Activated CD4-positive, alpha-beta T cell treated with anti-CD3 and anti-CD28 coated beads for 36 hours (primary cell): ENCODE data around the gene FGF12. TPM values are rescaled to one million over a fixed set of nuclear protein-coding genes. Genes with fewer than 3 reads are reported as not detected.

Source experiments
- ATAC-seq: fragments of 200-7000 bp; cut with Tn5 transposase; one replicate; pipeline ENCODE4 v1.10.0; 2021; ENCODE audit warnings: mild to moderate bottlenecking, moderate library complexity
- CTCF ChIA-PET: fragments of 350-600 bp; sonication (Branson Sonifier 250); formaldehyde crosslinking; loops from one replicate; lab custom pipeline; 2021; ENCODE audit warnings: antibody characterized with exemption; lab: Charles Lee
- POLR2A ChIA-PET: fragments of 350-600 bp; sonication (Branson Sonifier 250); formaldehyde crosslinking; loops from one replicate; lab custom pipeline; 2021; ENCODE audit warnings: antibody characterized with exemption, inconsistent platforms; lab: Charles Lee
- DNase-seq: peaks from one replicate; pipeline ENCODE4 v3.0.0-alpha.2; 2020
- H3K27ac Mint-ChIP-seq: one replicate; pipeline ENCODE4 v1.8.0; 2021; ENCODE audit warnings: mixed read lengths
- H3K27me3 Mint-ChIP-seq: one replicate; pipeline ENCODE4 v1.8.0; 2021; ENCODE audit warnings: mixed read lengths
- H3K36me3 Mint-ChIP-seq: one replicate; pipeline ENCODE4 v1.8.0; 2021; ENCODE audit warnings: low read depth, mixed read lengths
- H3K4me1 Mint-ChIP-seq: one replicate; pipeline ENCODE4 v1.8.0; 2021; ENCODE audit warnings: mixed read lengths
- H3K4me3 Mint-ChIP-seq: one replicate; pipeline ENCODE4 v1.8.0; 2021; ENCODE audit warnings: mild to moderate bottlenecking, moderate library complexity, mixed read lengths
- H3K9me3 Mint-ChIP-seq: one replicate; pipeline ENCODE4 v1.8.0; 2021; ENCODE audit warnings: low read depth, mixed read lengths
- intact Hi-C, 2 experiments: fragments of 100-400 bp; cut with DNase I in 1 of 2; cut with micrococcal nuclease in 1 of 2; formaldehyde crosslinking; loops; one replicate each; pipeline versions ENCODE4 v1.14.2 to v1.15.1; 2022 to 2024; cut with DNase I, micrococcal nuclease
- total RNA-seq, 2 experiments: library from RNA; stranded (reverse); gene quantifications; one replicate each; pipeline ENCODE4 v1.2.3, GENCODE V29; 2021

FGF12 gene
- total RNA-seq, 2 experiments from 2014 or later, result not detected

DNA sequence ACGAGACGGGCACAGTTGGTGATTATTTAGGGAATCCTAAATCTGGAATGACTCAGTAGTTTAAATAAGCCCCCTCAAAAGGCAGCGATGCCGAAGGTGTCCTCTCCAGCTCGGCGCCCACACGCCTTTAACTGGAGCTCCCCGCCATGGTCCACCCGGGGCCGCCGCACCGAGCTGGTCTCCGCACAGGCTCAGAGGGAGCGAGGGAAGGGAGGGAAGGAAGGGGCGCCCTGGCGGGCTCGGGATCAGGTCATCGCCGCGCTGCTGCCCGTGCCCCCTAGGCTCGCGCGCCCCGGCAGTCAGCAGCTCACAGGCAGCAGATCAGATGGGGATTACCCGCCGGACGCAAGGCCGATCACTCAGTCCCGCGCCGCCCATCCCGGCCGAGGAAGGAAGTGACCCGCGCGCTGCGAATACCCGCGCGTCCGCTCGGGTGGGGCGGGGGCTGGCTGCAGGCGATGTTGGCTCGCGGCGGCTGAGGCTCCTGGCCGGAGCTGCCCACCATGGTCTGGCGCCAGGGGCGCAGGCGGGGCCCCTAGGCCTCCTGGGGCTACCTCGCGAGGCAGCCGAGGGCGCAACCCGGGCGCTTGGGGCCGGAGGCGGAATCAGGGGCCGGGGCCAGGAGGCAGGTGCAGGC is 318.0 kb downstream of the FGF12 start:
- DNase-seq, result peak; percentile 6
- H3K27ac Mint-ChIP-seq, result no peak overlapping the region
- ChIA-PET CTCF (interaction anchor here (0.6 to 0.7 kb wide), 3 partner anchors 35 to 1684 kb away, joined by 3 to 4 read pairs (median 3); no protein-coding TSS in a partner anchor), POLR2A (no interaction called here)
- intact Hi-C loops, result no loop called here
- no peak for ATAC-seq
- no peak overlapping the region for H3K4me3 Mint-ChIP-seq
- peaks cover 8% of the 10 kb centered on the region for H3K4me1 Mint-ChIP-seq
- H3K9me3 Mint-ChIP-seq, result no peaks in the 10 kb centered on the region
- peaks cover 48% of the 10 kb centered on the region for H3K27me3 Mint-ChIP-seq
- no peaks in the 10 kb centered on the region for H3K36me3 Mint-ChIP-seq

DNA sequence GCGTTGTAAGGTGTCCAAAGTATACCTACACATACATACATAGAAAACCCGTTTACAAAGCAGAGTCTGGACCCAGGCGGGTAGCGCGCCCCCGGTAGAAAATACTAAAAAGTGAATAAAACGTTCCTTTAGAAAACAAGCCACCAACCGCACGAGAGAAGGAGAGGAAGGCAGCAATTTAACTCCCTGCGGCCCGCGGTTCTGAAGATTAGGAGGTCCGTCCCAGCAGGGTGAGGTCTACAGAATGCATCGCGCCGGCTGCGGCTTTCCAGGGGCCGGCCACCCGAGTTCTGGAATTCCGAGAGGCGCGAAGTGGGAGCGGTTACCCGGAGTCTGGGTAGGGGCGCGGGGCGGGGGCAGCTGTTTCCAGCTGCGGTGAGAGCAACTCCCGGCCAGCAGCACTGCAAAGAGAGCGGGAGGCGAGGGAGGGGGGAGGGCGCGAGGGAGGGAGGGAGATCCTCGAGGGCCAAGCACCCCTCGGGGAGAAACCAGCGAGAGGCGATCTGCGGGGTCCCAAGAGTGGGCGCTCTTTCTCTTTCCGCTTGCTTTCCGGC is 318.6 kb downstream of the FGF12 start:
- Mint-ChIP-seq H3K4me3 (no peak overlapping the region), H3K27me3 (peaks cover 48% of the 10 kb centered on the region)

DNA sequence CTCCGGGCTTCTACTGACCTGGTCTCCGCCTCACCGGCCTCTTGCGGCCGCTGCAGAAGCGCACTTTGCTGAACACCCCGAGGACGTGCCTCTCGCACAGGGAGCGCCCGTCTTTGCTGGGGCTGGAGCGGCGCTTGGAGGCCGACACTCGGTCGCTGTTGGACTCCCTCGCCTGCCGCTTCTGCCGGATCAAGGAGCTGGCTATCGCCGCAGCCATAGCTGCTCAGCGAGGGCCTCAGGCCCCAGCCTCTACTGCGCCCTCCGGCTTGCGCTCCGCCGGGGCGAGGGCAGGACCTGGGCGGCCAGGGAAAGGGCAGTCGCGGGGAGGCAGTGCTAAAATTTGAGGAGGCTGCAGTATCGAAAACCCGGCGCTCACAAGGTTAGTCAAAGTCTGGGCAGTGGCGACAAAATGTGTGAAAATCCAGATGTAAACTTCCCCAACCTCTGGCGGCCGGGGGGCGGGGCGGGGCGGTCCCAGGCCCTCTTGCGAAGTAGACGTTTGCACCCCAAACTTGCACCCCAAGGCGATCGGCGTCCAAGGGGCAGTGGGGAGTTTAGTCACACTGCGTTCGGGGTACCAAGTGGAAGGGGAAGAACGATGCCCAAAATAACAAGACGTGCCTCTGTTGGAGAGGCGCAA is 319.2 kb downstream of the FGF12 start:
- intact Hi-C loops, result no loop called here
- H3K4me1 Mint-ChIP-seq, result peaks cover 8% of the 10 kb centered on the region
- no peak for ATAC-seq

More for the DNA sequence above, 318.6 kb downstream of the FGF12 start:
- intact Hi-C loops, result no loop called here
- no peak for DNase-seq
- peaks cover 8% of the 10 kb centered on the region for H3K4me1 Mint-ChIP-seq
- no peak for ATAC-seq
- no peaks in the 10 kb centered on the region for H3K36me3 Mint-ChIP-seq
- CTCF ChIA-PET, result interaction anchor here (0.6 kb wide), 2 partner anchors 35 to 85 kb away, joined by 3 to 4 read pairs; no protein-coding TSS in a partner anchor
- POLR2A ChIA-PET, result no interaction called here
- H3K9me3 Mint-ChIP-seq, result no peaks in the 10 kb centered on the region
- H3K27ac Mint-ChIP-seq, result no peak overlapping the region

DNA sequence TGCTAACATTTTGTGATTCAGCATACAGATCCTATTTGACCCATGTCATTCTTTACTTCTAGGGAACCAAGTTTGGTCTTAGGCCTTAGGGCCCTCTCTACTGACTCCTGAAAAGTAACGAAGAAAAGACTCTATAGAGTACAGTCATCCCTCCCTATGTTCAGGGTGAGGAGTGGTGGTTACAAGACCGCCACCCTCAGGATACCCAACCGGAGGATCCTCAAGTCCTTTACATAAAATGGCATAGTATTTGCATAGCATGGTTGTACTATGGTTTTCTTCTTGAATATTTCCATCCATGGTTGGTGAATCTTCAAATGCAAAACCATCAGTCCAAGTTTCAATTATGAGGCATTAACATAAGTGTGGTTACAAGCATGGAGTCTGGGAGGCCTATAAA is 327.6 kb downstream of the FGF12 start:
- Mint-ChIP-seq H3K36me3 (no peaks in the 10 kb centered on the region), H3K27me3 (peaks cover 6% of the 10 kb centered on the region), H3K9me3 (no peaks in the 10 kb centered on the region), H3K4me1 (no peaks in the 10 kb centered on the region), H3K27ac (no peak overlapping the region), H3K4me3 (no peak overlapping the region)
- POLR2A ChIA-PET, result no interaction called here
- DNase-seq (no peak), ATAC-seq (no peak)
- CTCF ChIA-PET, result no interaction called here
- intact Hi-C loops, result no loop called here

More for the DNA sequence above, 319.2 kb downstream of the FGF12 start:
- Mint-ChIP-seq H3K27ac (no peak overlapping the region), H3K36me3 (no peaks in the 10 kb centered on the region), H3K9me3 (no peaks in the 10 kb centered on the region), H3K27me3 (peaks cover 44% of the 10 kb centered on the region), H3K4me3 (no peak overlapping the region)
- POLR2A ChIA-PET, result no interaction called here
- DNase-seq, result peak; percentile 4
- CTCF ChIA-PET, result no interaction called here

DNA sequence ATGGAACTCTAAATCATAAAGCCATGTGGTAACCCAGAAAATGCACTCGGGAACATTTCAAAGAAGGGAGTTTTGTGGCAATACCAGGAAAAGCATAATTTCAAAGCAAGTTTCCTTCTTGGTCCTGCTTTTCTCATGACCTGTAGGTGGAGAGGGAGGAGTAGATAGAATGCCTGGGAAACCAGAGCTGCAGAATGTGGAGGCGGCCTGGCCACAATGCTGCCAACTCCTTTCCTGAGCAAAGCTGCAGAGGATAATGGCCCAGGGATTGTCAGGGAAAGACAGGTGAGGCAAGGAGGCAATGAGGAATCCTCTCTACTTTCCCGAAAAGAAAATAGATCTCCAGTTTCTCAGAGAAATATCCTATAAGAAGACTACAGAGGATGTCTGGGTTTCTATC is 330.3 kb downstream of the FGF12 start:
- intact Hi-C loops, result no loop called here
- H3K27me3 Mint-ChIP-seq, result peaks cover 5% of the 10 kb centered on the region
- H3K9me3 Mint-ChIP-seq, result no peaks in the 10 kb centered on the region
- CTCF ChIA-PET, result interaction anchor here (0.6 kb wide), 1 partner anchor 10 kb away, joined by 3 read pairs; no protein-coding TSS in a partner anchor
- H3K4me3 Mint-ChIP-seq, result no peak overlapping the region
- H3K36me3 Mint-ChIP-seq, result no peaks in the 10 kb centered on the region
- DNase-seq (no peak), ATAC-seq (no peak)
- H3K4me1 Mint-ChIP-seq, result no peaks in the 10 kb centered on the region
- H3K27ac Mint-ChIP-seq, result no peak overlapping the region
- POLR2A ChIA-PET, result no interaction called here

DNA sequence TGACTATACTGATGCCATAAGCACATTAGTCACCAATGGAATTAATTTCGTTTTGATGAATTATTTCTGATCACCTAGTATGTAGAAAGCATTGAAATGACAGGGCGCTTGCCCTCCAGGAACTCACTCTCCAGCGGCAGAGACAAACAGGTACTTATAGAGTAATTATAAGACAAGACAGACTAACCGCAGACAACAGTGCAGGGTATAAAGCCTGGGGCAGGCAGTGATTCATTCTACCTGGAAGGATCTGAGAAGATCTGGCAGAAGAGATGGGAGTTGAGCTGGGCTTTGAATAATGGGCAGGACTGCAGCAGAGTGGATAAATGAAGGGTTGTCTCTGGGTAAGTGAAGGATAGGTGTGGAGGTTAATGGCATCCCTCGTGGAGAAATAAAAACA is 331.8 kb downstream of the FGF12 start:
- H3K27me3 Mint-ChIP-seq, result peaks cover 3% of the 10 kb centered on the region
- no peaks in the 10 kb centered on the region for H3K36me3 Mint-ChIP-seq
- ChIA-PET POLR2A (no interaction called here), CTCF (no interaction called here)
- intact Hi-C loops, result no loop called here
- H3K4me1 Mint-ChIP-seq, result no peaks in the 10 kb centered on the region
- H3K4me3 Mint-ChIP-seq, result no peak overlapping the region
- DNase-seq, result no peak
- no peak overlapping the region for H3K27ac Mint-ChIP-seq
- no peaks in the 10 kb centered on the region for H3K9me3 Mint-ChIP-seq
- no peak for ATAC-seq

DNA sequence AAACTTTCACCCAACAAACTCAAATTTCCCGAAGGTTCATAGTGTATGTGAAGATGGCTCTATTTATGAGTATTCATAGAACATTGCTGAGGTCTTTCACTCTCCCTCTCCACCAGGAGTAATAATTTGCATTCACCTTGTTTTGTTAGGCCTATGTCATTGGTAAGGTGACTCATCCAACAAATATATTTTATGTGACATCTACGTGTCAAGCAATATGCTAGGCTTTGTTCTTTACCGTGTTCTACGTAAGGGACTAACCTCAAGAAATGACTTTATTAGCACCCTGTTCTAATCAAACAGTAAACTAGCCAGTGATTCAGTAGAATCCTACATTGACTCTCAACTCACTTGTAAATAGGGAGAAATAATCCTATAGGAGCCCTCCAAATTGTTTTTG is 334.4 kb downstream of the FGF12 start:
- ATAC-seq, result no peak
- CTCF ChIA-PET, result no interaction called here

GRCh38 chr3:192382861-192383260 is 344.5 kb downstream of the FGF12 start:
- Mint-ChIP-seq H3K27me3 (peaks cover 7% of the 10 kb centered on the region), H3K4me1 (no peaks in the 10 kb centered on the region), H3K4me3 (no peak overlapping the region), H3K27ac (no peak overlapping the region), H3K36me3 (no peaks in the 10 kb centered on the region), H3K9me3 (no peaks in the 10 kb centered on the region)
- DNase-seq, result no peak
- ChIA-PET POLR2A (no interaction called here), CTCF (no interaction called here)
- no peak for ATAC-seq
- intact Hi-C loops, result no loop called here

More for the DNA sequence above, 334.4 kb downstream of the FGF12 start:
- POLR2A ChIA-PET, result no interaction called here
- Mint-ChIP-seq H3K36me3 (no peaks in the 10 kb centered on the region), H3K4me1 (no peaks in the 10 kb centered on the region), H3K4me3 (no peak overlapping the region), H3K27me3 (peaks cover 3% of the 10 kb centered on the region), H3K9me3 (no peaks in the 10 kb centered on the region), H3K27ac (no peak overlapping the region)
- intact Hi-C loops, result no loop called here
- no peak for DNase-seq

DNA sequence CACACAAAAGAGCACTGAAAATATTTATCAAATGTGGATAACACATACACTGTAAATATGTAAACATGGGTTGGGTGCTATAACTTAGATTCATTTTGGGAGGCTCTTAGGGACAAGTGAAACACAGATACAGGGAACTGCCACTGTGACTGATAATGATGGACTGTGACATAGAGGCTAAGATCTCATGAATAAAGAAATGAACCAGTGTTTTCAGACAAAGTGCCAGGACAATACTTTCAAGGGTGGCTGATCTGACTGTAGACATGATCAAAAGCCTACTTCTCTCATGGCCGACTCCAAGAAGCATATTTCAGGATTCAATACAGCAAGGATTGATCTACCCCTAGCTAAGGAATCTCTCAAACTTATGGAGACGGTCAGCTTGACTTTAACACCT is 353.8 kb downstream of the FGF12 start:
- Mint-ChIP-seq H3K36me3 (no peaks in the 10 kb centered on the region), H3K9me3 (no peaks in the 10 kb centered on the region), H3K27me3 (no peaks in the 10 kb centered on the region), H3K4me3 (no peak overlapping the region), H3K4me1 (no peaks in the 10 kb centered on the region), H3K27ac (no peak overlapping the region)
- intact Hi-C loops, result no loop called here
- no peak for DNase-seq
- ChIA-PET CTCF (interaction anchor here (1.0 kb wide), 1 partner anchor 71 kb away, joined by 3 read pairs; no protein-coding TSS in a partner anchor), POLR2A (no interaction called here)
- ATAC-seq, result no peak

DNA sequence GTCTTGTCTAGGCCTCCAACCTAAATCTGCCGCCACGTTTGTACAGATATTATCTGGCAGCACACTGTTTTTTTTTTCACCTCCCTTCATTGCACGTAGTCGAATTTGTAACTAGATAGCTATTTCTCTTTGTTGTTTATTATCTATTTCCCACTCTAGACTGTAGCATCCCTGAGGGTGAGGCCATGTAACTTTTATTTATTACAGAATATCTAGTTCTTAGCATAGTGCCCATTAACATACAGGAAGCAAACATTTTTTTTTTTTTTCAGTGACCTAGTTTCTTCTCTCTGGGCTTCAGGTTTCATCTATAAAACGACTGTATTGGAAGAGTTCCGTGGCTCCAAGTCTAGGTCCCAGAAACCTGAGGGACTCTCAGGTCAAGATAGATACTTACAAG is 354.3 kb downstream of the FGF12 start:
- Mint-ChIP-seq H3K9me3 (no peaks in the 10 kb centered on the region), H3K4me1 (no peaks in the 10 kb centered on the region), H3K27me3 (no peaks in the 10 kb centered on the region), H3K27ac (no peak overlapping the region), H3K4me3 (no peak overlapping the region), H3K36me3 (no peaks in the 10 kb centered on the region)
- intact Hi-C loops, result no loop called here
- DNase-seq (no peak), ATAC-seq (no peak)
- CTCF ChIA-PET, result interaction anchor here (1.0 kb wide), 1 partner anchor 72 kb away, joined by 3 read pairs; no protein-coding TSS in a partner anchor
- POLR2A ChIA-PET, result no interaction called here

DNA sequence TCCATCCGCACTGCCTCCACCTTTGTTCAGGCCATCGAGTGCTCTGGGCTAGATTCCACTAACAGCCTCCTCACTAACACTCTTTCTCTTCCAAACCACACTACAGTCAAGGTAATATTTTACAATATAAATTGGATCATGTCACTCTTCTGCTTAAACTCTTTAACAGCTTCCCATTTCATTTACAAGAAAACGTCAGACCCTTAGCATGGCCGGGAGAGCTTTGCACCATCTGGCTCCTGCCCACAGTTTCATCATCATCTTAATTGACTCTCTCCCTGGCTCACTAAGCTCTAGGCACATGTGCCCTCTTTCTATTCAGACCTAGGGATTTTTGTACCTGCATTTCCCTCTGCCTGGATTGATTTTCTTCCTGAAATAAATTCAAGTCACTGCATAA is 354.7 kb downstream of the FGF12 start:
- no peaks in the 10 kb centered on the region for H3K9me3 Mint-ChIP-seq
- intact Hi-C loops, result no loop called here
- no peak overlapping the region for H3K27ac Mint-ChIP-seq
- no peaks in the 10 kb centered on the region for H3K36me3 Mint-ChIP-seq
- no peak overlapping the region for H3K4me3 Mint-ChIP-seq
- no peaks in the 10 kb centered on the region for H3K4me1 Mint-ChIP-seq
- DNase-seq (no peak), ATAC-seq (no peak)
- ChIA-PET CTCF (interaction anchor here (1.0 kb wide), 1 partner anchor 72 kb away, joined by 3 read pairs; no protein-coding TSS in a partner anchor), POLR2A (no interaction called here)
- no peaks in the 10 kb centered on the region for H3K27me3 Mint-ChIP-seq
